ENCODE results near the gene ELF1. TPM values are rescaled to one million over a fixed set of nuclear protein-coding genes. Genes with fewer than 3 reads are reported as not detected.
"Not testable (repeated sequence)": the region's sequence is repeated elsewhere in the genome, so short reads cannot be mapped to it uniquely, and the experiment has no call there.

The ELF1 gene
- total RNA-seq, 4 donors from 2014 or later = 61.9 to 84.5 (median 71.5) TPM

GRCh38 chr13:40932252-40932651, 86.9 kb downstream of the ELF1 start:
- H3K9me3 ChIP-seq = no peaks in the 10 kb centered on the region
- no peak overlapping the region for H3K4me3 ChIP-seq
- 92 to 96% methylated on average over 2 of the region's 2 CpGs for WGBS, 2 donors
- intact Hi-C loops (cut with DNase I) = no loop called here
- no peaks in the 10 kb centered on the region for H3K27me3 ChIP-seq
- TF ChIP-seq CTCF (IDR thresholded peaks at IDR 0.05) (no peak), POLR2A (IDR thresholded peaks at IDR 0.05) (no peak)
- peaks cover 6 to 98% (median 14%) of the 10 kb centered on the region in 3 donors for H3K36me3 ChIP-seq
- DNase-seq = no peak
- no peak overlapping the region for H3K27ac ChIP-seq
- H3K4me1 ChIP-seq = peaks cover 0 to 3% (median 0%) of the 10 kb centered on the region in 3 donors

- no peak for TF ChIP-seq CTCF (IDR thresholded peaks at IDR 0.05)
- TF ChIP-seq POLR2A (IDR thresholded peaks at IDR 0.05) = no peak
- H3K36me3 ChIP-seq = peaks cover 6 to 93% (median 14%) of the 10 kb centered on the region in 3 donors
- H3K27ac ChIP-seq = no peak overlapping the region
- H3K27me3 ChIP-seq = no peaks in the 10 kb centered on the region
- WGBS, 2 donors = 0 to 29% methylated on average over 1 of the region's 1 CpG
- DNase-seq = no peak
- intact Hi-C loops (cut with DNase I) = no loop called here
- no peak overlapping the region for H3K4me3 ChIP-seq
- peaks cover 0 to 3% (median 0%) of the 10 kb centered on the region in 3 donors for H3K4me1 ChIP-seq
- no peaks in the 10 kb centered on the region for H3K9me3 ChIP-seq
Observed at GRCh38 chr13:40931719-40932118, 87.4 kb downstream of the ELF1 start.

GRCh38 chr13:40929883-40930282, 89.2 kb downstream of the ELF1 start:
- H3K9me3 ChIP-seq; H3K4me3 ChIP-seq; H3K27me3 ChIP-seq; intact Hi-C loops (cut with DNase I); H3K27ac ChIP-seq; DNase-seq; H3K4me1 ChIP-seq: not testable (repeated sequence)
- peaks cover 6 to 80% (median 14%) of the 10 kb centered on the region in 3 donors for H3K36me3 ChIP-seq
- 79 to 95% methylated on average over 3 of the region's 3 CpGs for WGBS, 2 donors

GRCh38 chr13:40928980-40929379, 90.1 kb downstream of the ELF1 start:
- H3K36me3 ChIP-seq = peaks cover 6 to 72% (median 14%) of the 10 kb centered on the region in 3 donors
- no peak for TF ChIP-seq POLR2A (IDR thresholded peaks at IDR 0.05)
- no peak for TF ChIP-seq CTCF (IDR thresholded peaks at IDR 0.05)

GRCh38 chr13:40927929-40928328, 91.2 kb downstream of the ELF1 start:
- no peaks in the 10 kb centered on the region for H3K27me3 ChIP-seq
- TF ChIP-seq CTCF (IDR thresholded peaks at IDR 0.05) (no peak), POLR2A (IDR thresholded peaks at IDR 0.05) (no peak)
- H3K4me3 ChIP-seq = no peak overlapping the region
- DNase-seq = no peak
- WGBS, 2 donors = 86% methylated on average over 9 of the region's 9 CpGs
- intact Hi-C loops (cut with DNase I) = no loop called here
- H3K9me3 ChIP-seq = no peaks in the 10 kb centered on the region
- H3K27ac ChIP-seq = no peak overlapping the region
- peaks cover 0 to 61% (median 7%) of the 10 kb centered on the region in 3 donors for H3K36me3 ChIP-seq
- H3K4me1 ChIP-seq = no peaks in the 10 kb centered on the region

More at GRCh38 chr13:40928980-40929379, 90.1 kb downstream of the ELF1 start:
- 94 to 100% methylated on average over 3 of the region's 3 CpGs for WGBS, 2 donors
- Histone ChIP-seq H3K4me1 (peaks cover 0 to 3% (median 0%) of the 10 kb centered on the region in 3 donors), H3K27me3 (no peaks in the 10 kb centered on the region), H3K4me3 (no peak overlapping the region), H3K27ac (no peak overlapping the region), H3K9me3 (no peaks in the 10 kb centered on the region)
- DNase-seq = no peak
- intact Hi-C loops (cut with DNase I) = no loop called here

GRCh38 chr13:40923867-40924266, 95.2 kb downstream of the ELF1 start:
- Histone ChIP-seq H3K27me3 (no peaks in the 10 kb centered on the region), H3K36me3 (peaks cover 0 to 20% (median 0%) of the 10 kb centered on the region in 3 donors), H3K4me1 (peaks cover 7 to 20% (median 7%) of the 10 kb centered on the region in 3 donors), H3K4me3 (no peak overlapping the region), H3K27ac (no peak overlapping the region), H3K9me3 (no peaks in the 10 kb centered on the region)
- intact Hi-C loops (cut with DNase I) = no loop called here
- DNase-seq = no peak
- TF ChIP-seq POLR2A (IDR thresholded peaks at IDR 0.05) = no peak
- no peak for TF ChIP-seq CTCF (IDR thresholded peaks at IDR 0.05)

All from esophagus squamous epithelium (tissue), 5 donors.